H1 (cell line): ENCODE measurements around the gene UBASH3A.

Experiments
- CTCF ChIP-seq, 3 experiments: IDR thresholded peaks; 1 replicate in 2 of 3; 2 replicates in 1 of 3; pipeline versions ENCODE4 v1.5.1 to v1.6.1; 2011; ENCODE audit warnings: low read length in 3 of 3, mild to moderate bottlenecking in 3 of 3, inconsistent platforms in 2 of 3, low read depth in 1 of 3, moderate library complexity in 1 of 3; ENCODE audit not compliant: insufficient read depth in 1 of 3; ENCODE audit errors: control extremely low read depth in 1 of 3
- JUN ChIP-seq: IDR thresholded peaks from 2 replicates; pipeline ENCODE4 v1.6.1; 2011; ENCODE audit warnings: low read depth, mild to moderate bottlenecking, improper control_type of control experiment, low read length

GRCh38 chr21:42369821-42370220, 33.9 kb upstream of the UBASH3A start:
- no peak for TF ChIP-seq JUN
- peak; percentile 30 to 37 (median 33) for TF ChIP-seq CTCF (IDR thresholded peaks at IDR 0.05; ENCODE audit: control extremely low read depth in 1 of 3, insufficient read depth in 1 of 3, low read depth in 1 of 3, low read length in 3 of 3)
